ENCODE data around the gene PERP.

DNA sequence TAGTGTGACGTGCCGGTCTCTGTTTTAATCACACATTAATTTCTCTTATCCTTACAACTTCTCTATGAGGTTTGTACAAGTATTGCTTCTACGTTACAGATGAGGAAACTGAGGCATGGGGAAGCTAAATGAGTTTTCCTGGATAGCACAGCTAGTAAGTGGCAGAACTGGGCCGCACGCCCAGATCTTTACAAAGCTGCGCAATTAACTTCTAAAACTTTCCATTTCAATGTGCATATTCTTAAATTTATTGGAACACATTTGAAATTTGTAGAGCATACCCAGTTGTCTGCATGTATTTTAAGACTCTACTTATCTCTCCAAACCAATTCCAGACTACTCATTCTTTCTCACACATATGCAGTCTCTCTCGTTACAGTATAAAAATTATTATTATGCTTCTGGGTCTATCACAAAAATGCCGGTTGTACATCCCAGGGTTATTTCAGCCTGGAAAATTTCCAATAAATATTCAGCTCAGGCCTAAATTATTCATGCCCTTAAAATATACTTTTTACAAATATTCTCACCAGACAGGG lies 10.2 kb upstream of the PERP start:
- TF ChIP-seq, protein P1, sequence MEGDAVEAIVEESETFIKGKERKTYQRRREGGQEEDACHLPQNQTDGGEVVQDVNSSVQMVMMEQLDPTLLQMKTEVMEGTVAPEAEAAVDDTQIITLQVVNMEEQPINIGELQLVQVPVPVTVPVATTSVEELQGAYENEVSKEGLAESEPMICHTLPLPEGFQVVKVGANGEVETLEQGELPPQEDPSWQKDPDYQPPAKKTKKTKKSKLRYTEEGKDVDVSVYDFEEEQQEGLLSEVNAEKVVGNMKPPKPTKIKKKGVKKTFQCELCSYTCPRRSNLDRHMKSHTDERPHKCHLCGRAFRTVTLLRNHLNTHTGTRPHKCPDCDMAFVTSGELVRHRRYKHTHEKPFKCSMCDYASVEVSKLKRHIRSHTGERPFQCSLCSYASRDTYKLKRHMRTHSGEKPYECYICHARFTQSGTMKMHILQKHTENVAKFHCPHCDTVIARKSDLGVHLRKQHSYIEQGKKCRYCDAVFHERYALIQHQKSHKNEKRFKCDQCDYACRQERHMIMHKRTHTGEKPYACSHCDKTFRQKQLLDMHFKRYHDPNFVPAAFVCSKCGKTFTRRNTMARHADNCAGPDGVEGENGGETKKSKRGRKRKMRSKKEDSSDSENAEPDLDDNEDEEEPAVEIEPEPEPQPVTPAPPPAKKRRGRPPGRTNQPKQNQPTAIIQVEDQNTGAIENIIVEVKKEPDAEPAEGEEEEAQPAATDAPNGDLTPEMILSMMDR (IDR thresholded peaks at IDR 0.05) = no peak
- no peak for TF ChIP-seq EZH2 (IDR thresholded peaks at IDR 0.05; ENCODE audit: borderline replicate concordance, insufficient read depth, low read depth, low read length, poor library complexity, severe bottlenecking)
